ENCODE data around the gene PPP1R2C.

Gene PPP1R2C

GRCh38 chrX:42778096-42778495, at the start of gene PPP1R2C:
TSS of gene PPP1R2C (minus strand) at chrX:42778163. CDS start at chrX:42778079, 84 bp downstream.
- in situ Hi-C loops (cut with MboI; ENCODE audit: low sequenced_read_pairs) = no loop called here

DNA sequence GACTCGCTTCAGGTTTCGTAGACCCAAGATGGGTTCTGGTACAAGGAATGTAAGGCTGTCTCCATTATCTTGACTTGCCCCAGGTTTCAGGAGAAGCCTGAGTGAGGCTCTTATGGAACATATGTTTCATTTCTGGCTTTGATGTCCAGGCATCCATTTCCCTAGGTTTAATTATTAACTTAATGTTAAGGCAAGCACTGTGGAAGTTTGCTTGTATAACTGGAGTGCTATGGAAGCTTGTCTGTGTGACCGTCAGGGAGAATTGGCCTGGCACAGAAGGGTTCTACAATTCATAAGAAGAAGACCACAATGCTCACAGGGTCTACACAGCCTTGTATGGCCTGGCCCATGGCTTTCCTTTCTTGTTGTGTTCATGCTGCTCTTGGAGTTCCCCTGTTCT, 47.2 kb upstream of the PPP1R2C start:
- in situ Hi-C loops (cut with MboI; ENCODE audit: low sequenced_read_pairs) = no loop called here

DNA sequence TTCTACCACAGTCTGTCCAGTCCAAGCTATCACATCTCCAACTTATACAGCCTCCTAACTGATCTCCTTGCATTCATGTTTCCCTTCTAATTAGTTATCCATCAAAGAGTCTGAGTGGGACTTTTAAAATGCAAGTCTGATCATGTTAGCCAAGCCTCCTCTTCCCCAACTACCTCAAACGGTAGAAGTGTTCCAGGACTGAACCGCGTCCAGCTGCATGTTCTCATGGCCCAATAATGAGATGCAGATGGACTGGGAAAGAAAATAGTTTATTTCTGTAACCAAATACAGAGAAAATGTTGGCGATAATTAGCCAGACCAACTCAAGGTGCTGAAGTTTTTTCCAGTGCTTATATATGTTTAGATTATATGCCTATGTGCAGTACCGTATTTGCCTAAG, 46.6 kb upstream of the PPP1R2C start:
- in situ Hi-C loops (cut with MboI; ENCODE audit: low sequenced_read_pairs) = no loop called here

GRCh38 chrX:42823443-42823842, 45.5 kb upstream of the PPP1R2C start:
- in situ Hi-C loops (cut with MboI; ENCODE audit: low sequenced_read_pairs) = no loop called here

DNA sequence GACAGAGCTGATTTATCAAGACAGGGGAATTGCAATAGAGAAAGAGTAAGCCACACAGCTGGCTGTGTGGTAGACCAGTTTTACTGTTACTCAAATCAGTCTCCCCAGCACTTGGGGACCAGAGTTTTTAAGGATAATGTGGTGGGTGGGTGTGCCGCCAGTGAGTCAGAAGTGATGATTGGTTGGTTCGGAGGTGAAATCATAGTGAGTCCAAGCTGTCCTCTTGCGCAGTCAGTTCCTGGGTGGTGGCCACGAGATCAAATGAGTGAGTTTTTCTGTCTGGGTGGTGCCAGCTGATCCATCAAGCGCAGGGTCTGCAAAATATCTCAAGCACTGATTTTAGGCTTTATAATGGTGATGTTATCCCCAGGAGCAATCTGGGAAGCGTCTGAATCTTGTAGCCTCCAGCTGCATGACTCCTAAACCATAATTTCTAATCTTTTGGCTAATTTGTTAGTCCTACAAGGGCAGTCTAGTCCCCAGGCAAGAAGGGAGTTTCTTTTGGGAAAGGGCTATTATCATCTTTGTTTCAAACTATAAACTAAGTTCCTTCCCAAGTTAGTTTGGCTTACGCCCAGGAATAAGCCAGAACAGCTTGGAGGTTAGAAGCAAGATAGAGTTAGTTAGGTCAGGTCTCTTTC, 44.0 kb upstream of the PPP1R2C start:
- in situ Hi-C loops (cut with MboI; ENCODE audit: low sequenced_read_pairs) = no loop called here

DNA sequence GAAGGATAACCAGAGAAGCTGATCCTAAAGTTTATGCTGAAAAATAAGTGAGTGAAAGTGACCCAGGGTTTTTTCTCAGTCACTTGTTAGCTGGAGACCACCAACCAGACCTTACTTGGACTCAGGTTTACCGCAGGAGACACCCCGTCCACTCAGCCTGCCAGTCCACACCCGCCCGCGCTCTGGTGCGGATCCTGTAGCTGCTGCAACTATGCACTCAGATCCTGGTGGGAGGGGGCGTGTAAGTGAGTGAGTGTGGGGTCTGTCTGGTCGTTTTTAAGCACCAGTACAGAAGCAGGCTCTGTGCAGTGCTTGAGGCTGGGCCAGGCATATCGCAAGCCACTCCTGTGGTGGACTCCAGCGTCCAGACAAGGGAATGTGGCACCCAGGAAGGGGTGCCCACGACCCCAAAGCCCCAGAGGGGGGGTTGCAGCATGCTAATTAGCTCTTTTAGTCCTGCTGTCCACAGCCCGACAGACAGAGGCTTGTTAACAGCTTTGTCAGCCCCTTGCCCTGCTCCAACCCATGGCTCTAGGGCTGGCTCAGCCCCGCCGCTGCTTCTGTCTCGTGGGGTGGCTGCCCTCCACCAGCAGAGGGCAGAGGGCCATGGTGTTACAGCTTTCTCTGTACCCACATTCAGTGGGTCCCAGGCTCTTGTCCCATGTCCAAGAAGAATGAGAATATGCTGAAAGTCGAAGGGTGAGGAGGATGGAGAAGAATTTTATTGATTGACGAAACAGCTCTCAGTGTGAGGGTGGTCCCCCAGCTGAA, 40.4 kb upstream of the PPP1R2C start:
- in situ Hi-C loops (cut with MboI; ENCODE audit: low sequenced_read_pairs) = no loop called here

DNA sequence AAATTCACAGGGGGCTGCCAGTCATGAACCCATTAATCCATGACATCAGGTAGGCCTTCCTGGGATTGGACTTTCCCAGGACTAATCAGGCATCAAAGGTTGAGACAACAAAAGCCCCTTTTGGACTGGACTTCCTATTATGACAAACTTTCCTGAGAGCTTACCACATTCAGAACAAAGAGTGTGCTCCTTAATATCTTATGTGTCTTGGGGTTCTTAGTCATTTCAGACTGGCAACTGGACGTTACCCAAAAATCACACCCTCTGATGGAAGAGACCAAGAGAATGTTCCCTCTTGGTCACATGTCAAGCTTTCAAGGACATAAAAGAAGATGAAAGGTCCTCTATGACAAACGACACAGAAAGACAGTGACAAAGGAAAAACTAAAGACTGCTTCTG, 31.6 kb upstream of the PPP1R2C start:
- in situ Hi-C loops (cut with MboI; ENCODE audit: low sequenced_read_pairs) = no loop called here

DNA sequence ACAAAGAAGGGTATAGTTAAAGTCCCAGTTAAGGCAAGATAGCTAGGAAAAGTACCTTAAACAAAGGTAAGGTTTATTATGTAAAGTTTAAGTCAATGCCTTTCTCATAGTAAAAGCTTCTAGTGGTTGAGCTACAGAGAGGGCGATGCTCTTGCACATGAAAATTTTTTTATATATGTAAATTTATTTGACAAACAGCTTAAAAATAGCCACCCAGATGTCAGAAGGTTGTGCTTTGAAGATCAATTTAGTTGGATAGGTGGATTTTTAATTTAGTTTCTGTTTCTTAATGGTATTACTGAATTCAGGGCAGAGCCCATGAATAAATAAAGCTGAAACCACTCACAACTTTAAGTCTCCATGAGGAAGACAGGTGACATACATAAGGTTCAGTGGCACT, 29.4 kb upstream of the PPP1R2C start:
- in situ Hi-C loops (cut with MboI; ENCODE audit: low sequenced_read_pairs) = no loop called here

- in situ Hi-C loops (cut with MboI; ENCODE audit: low sequenced_read_pairs) = no loop called here
Observed at GRCh38 chrX:42804524-42804923, 26.6 kb upstream of the PPP1R2C start.

GRCh38 chrX:42803320-42803719, 25.4 kb upstream of the PPP1R2C start:
- in situ Hi-C loops (cut with MboI; ENCODE audit: low sequenced_read_pairs) = no loop called here

DNA sequence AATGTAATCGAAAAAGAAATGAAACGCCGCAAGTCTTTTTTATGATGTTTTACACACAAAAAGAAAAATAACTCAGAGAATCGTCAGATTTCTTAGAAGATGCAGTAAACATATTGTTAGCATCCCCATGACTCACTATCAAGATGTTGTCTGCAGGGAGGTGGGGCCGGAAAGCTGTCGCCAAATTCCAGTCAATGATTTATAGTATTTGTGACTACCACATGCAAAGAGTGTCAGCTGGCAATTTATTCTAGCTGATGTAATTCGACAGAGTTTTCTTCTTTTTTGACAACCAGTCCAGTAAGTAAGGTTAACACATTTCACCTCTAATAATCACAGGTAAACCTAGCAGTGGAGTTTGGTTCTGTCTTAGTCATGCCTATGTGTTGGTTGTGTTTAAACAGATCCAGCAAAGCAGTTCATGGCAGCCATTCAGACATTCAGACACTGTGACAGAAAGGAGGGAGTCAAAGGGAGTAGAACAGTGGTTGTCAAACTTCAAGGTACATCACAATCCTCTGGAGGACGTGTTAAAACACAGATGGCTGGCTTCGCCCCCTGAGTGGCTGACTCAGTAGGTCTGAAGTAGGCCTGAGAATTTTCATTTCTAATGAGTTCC, 19.8 kb upstream of the PPP1R2C start:
- in situ Hi-C loops (cut with MboI; ENCODE audit: low sequenced_read_pairs) = no loop called here

DNA sequence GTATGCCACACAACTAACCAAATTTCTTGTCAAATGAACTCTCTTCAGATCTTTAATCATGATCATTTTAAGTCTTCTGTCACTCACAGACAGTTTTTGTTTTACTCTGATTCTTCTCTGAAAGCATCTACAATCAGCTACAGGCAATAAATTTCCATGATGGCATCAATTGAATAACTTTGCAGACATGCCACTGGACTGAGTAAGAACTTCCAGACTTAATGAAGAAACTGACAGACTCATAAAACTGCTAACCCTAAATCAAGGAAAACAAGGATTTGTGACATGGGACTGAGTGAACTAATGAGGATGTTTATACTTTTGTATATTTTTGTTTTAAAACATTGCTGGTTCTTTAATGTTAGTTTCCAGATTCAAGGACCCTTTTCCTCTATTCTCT, 5.5 kb upstream of the PPP1R2C start:
- in situ Hi-C loops (cut with MboI; ENCODE audit: low sequenced_read_pairs) = no loop called here

DNA sequence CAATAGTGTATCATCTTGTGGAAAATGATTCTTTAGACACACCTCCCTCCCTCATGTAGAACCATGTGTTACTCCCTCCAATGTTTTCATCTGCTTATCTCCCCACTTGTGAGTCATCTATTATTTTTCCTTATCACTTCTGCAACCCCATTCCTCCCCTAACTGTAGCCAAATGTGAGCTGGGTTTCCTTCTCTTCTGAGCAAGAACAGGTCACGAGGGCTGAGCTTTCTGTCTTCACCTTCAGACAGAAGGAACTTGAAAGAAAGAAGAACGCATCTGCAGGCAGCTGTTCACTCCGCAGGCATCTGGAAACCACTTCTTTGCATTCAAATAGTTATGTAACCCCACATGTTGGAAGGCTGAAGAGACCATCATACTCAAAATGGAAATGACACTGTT, 1.8 kb downstream of the PPP1R2C start:
- in situ Hi-C loops (cut with MboI; ENCODE audit: low sequenced_read_pairs) = no loop called here

GRCh38 chrX:42772874-42773273, 5.1 kb downstream of the PPP1R2C start:
- in situ Hi-C loops (cut with MboI; ENCODE audit: low sequenced_read_pairs) = no loop called here

DNA sequence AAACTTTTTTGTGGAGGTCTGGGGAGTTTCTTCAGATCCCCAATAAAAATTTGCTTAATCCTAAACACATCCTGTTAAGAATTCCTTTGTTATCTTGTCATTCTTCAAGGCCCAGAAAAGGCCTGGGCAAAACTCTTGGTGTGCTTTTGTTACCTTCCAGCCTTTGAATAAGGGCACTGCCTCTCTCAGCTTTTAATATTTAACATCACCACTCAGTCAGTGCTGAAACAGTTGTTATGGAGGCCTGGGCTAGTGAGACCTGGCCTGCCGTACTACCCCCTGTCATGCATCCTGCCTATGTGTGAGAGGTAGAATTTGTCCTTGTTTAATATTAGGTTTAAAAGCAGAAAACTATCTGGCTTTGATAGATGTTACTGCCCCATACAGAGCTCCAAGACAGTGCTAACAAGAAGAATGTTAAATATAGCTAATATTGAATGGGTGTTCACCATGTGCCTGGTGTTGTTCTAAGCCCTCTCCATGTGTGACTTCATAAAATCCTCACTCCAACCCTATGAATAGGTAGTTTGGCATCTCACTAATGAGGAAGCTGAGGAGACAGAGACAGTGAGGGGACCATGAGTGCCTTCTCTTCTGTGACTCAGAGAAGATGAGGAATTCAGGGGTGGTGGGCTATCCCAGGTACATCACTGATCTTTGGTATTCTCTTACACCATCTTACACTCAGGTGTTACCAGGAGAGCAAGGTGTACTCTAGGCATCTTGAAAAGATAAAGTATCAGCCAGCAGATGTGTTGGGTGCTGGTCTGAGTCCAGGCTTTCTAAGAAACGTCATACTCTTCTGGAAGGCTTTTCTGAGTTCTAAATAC, 6.2 kb downstream of the PPP1R2C start:
- in situ Hi-C loops (cut with MboI; ENCODE audit: low sequenced_read_pairs) = no loop called here

- in situ Hi-C loops (cut with MboI; ENCODE audit: low sequenced_read_pairs) = no loop called here
Observed at GRCh38 chrX:42770566-42770965, 7.4 kb downstream of the PPP1R2C start.

GRCh38 chrX:42759881-42760280, 18.1 kb downstream of the PPP1R2C start:
- in situ Hi-C loops (cut with MboI; ENCODE audit: low sequenced_read_pairs) = no loop called here

DNA sequence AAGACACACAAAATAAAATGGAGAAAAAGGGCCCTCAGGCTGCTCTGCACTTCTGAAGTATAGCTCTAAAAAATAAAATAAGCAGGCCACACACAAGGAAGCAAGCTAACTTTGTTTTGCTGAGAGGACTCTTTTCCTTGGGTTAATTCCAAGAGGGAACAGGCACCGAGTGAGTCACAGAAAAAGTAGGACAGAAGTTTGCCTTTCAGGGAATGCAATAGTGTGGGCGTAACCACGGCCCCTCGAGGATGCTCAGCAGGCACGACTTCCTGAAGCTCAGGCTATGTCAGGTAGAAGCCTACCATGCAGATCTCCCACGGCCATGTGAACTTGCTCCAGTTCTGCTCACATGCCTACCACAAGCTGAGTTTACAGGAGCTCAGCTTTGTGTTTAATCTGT, 22.1 kb downstream of the PPP1R2C start:
- in situ Hi-C loops (cut with MboI; ENCODE audit: low sequenced_read_pairs) = no loop called here

DNA sequence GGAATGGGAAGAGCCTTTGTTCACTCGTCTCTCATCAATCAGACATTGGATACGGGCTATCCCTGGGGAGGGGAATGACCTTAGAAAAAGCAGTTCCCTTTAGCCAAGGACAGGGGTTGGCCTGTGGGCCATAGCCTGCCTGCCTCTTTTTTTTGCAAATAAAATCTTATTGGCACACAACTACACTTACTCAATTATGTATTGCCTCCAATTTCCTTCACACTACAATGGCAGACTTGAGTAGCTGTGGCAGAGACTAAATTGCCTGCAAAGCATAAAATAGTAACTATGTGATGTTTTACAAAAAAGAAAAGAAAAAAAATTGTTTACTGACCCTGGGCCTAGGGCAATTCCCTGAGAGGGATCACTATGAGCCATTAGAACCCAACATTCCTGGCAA, 23.4 kb downstream of the PPP1R2C start:
- in situ Hi-C loops (cut with MboI; ENCODE audit: low sequenced_read_pairs) = no loop called here

GRCh38 chrX:42754115-42754514, 23.8 kb downstream of the PPP1R2C start:
- in situ Hi-C loops (cut with MboI; ENCODE audit: low sequenced_read_pairs) = no loop called here

DNA sequence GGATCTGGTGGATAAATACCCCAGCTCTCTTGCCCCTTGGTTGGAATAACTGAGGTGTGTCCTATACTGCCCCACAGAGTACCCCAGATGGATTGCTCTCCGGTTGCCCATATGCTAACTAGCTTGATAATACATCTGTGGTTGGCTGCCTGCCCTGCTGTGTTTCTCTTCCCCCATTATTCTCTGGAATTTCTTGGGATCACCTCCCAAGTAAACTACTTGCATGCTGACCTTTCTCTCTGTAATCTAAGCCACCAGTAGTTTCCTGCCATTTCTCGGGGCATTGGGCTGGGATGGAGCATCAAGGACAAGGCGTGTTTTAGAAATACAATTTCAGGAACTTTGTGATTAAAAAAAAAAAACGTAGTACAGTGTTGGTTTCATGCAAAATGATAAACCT, 25.2 kb downstream of the PPP1R2C start:
- in situ Hi-C loops (cut with MboI; ENCODE audit: low sequenced_read_pairs) = no loop called here

Measured in hTERT RPE-1 (cell line).